GM12891 (cell line): ENCODE measurements around the gene CLRN2. TPM values are rescaled to one million over a fixed set of nuclear protein-coding genes. Genes with fewer than 3 reads are reported as not detected.

ENCODE experiments used
- DNase-seq: peaks from one replicate; pipeline ENCODE4 v3.0.0; 2011; ENCODE audit warnings: low spot score; ENCODE audit not compliant: insufficient read length
- FAIRE-seq: peaks from 2 replicates; lab custom pipeline; 2011; peaks lifted over from hg19 to GRCh38; lab: Jason Lieb, UNC
- PAX5 ChIP-seq: IDR thresholded peaks from 2 replicates; pipeline ENCODE4 v1.6.1; 2011; ENCODE audit warnings: low read length, moderate library complexity, mild to moderate bottlenecking; ENCODE audit not compliant: insufficient read depth, severe bottlenecking
- POLR2A ChIP-seq: IDR thresholded peaks from 2 replicates; pipeline ENCODE4 v1.6.1; 2011; ENCODE audit warnings: low read depth, low read length, control low read depth
- POLR2AphosphoS5 ChIP-seq: IDR thresholded peaks from 2 replicates; pipeline ENCODE4 v1.6.1; 2011; ENCODE audit warnings: low read depth, low read length, control low read depth
- POU2F2 ChIP-seq: IDR thresholded peaks from 2 replicates; pipeline ENCODE4 v1.6.1; 2011; ENCODE audit warnings: low read depth, mild to moderate bottlenecking, control low read depth, low read length, moderate library complexity
- SPI1 ChIP-seq: IDR thresholded peaks from 2 replicates; pipeline ENCODE4 v1.6.1; 2011; ENCODE audit warnings: low read depth, low read length, control low read depth
- TAF1 ChIP-seq: IDR thresholded peaks from 2 replicates; pipeline ENCODE4 v1.6.1; 2011; ENCODE audit warnings: low read depth, low read length, control low read depth
- polyA plus RNA-seq: library from polyadenylated mRNA; unstranded; fragments of >200 nt; gene quantifications from one replicate; pipeline ENCODE4 v1.2.1, GENCODE V29; 2012; ENCODE audit warnings: low read depth, missing spikeins, inconsistent platforms; ENCODE audit not compliant: missing spikeins

Gene CLRN2, protein sequence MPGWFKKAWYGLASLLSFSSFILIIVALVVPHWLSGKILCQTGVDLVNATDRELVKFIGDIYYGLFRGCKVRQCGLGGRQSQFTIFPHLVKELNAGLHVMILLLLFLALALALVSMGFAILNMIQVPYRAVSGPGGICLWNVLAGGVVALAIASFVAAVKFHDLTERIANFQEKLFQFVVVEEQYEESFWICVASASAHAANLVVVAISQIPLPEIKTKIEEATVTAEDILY
- polyA plus RNA-seq, result not detected

DNA sequence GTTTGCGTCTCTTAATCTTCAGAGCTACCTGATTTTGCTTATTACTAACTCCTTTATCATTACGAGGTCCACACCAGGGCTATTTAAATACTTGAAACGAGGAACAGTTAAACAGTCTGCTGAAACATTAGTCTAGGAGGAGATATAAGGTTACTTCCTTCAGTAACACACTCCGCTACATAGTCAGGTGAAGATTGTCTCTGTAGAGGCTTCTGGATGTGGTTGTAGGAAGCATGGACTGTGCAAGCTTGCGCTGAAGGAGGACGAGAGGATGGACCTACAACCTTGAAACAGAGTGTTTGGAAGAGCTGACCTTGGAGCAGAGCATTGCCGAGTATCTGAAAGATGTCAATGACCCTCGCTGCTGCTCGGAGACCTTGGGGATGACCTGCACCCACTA, at the start of gene CLRN2:
Gene CLRN2, plus strand, starts transcription at position 301 of the 400 bp plus-strand sequence. CDS start 102 bp downstream, outside the sequence.
- DNase-seq, result no peak
- TF ChIP-seq SPI1 (no peak), PAX5 (no peak), TAF1 (no peak), POLR2A (no peak), POU2F2 (no peak), POLR2AphosphoS5 (no peak)
- no peak for FAIRE-seq

DNA sequence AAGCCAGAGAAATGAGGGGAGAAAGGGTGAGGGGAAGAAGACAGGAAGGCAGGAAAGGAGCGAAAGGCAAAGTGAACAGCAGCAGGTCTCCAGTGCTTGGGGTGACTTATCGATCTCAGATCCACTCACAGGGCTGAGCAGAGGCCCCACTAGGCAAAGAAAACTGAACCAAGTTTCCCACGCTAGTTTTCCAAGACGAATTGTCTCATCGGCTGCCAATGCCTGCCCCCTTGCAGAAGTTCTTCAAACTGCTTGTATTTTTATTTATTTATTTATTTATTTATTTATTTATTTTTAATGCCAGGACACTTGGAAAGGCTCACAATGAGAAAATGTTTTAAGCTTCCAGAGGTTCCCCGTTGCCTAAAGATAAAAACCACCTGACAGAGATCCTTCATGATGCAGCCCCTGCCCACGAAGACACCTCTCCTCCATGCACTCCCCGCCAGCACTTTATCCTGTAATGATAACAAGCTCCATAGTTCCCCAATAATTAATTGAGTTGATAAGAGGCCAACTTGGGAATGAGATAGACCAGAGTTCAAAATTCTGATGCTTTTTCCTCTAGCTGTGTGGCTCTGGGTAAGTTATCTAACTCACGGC, 46.2 kb upstream of the CLRN2 start:
- FAIRE-seq, result no peak
- no peak for DNase-seq
- no peak for TF ChIP-seq POLR2A
- TF ChIP-seq POLR2AphosphoS5, result no peak
- TF ChIP-seq SPI1, result no peak
- TF ChIP-seq TAF1, result no peak
- TF ChIP-seq POU2F2, result no peak
- no peak for TF ChIP-seq PAX5

DNA sequence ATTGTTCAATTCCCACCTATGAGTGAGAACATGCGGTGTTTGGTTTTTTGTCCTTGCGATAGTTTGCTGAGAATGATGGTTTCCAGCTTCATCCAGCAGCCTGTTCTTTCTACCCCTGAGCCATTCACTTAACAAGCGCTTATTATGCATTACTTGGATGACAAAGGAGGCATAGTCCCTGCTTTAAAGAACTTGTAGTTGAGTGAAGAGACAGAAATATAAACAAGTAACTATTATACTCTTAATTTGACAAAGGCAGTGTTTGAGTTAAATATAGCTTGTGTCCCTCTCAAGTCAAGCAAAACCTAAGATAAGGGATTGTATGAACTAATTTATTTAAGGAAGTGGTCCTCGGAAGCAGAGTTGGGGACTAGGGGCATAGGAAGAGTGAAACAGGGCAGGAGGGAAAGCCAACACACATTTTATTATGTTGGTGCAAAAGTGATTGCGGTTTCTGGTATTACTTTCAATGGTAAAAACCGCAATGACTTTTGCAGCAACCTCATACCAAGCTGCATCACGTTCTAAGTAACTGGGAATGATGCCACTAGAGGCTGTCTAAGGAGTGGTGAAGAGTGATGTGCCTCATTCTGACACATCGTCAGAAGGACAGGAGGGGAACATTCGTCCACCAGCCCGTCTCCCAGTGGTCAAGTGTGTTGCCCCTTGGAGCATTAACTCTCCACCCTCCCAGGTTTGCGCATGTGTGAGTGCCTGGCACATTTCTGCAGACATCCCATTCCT, 44.9 kb upstream of the CLRN2 start:
- FAIRE-seq (no peak), DNase-seq (no peak)
- no peak for TF ChIP-seq POLR2AphosphoS5
- no peak for TF ChIP-seq SPI1
- TF ChIP-seq POLR2A, result no peak
- no peak for TF ChIP-seq PAX5
- TF ChIP-seq POU2F2, result no peak
- no peak for TF ChIP-seq TAF1

DNA sequence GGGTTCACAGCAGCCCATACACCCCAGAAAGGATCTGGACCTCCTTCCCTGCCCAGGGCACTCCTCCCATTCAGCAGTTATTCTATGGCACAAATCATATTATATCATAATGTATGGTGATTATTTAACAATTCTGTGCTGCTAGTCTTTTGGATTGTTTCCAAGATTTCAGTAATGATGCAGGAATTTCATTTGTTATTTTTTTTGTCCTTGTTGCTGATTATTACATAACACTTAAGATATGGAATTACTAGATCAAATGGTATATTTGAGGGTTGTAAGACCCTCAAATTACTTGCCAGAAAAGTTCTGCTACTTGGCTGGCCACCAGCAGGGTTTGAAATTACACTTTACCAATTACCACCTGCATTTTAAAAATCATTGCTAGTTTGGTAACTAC, 39.5 kb upstream of the CLRN2 start:
- DNase-seq, result no peak
- no peak for FAIRE-seq

DNA sequence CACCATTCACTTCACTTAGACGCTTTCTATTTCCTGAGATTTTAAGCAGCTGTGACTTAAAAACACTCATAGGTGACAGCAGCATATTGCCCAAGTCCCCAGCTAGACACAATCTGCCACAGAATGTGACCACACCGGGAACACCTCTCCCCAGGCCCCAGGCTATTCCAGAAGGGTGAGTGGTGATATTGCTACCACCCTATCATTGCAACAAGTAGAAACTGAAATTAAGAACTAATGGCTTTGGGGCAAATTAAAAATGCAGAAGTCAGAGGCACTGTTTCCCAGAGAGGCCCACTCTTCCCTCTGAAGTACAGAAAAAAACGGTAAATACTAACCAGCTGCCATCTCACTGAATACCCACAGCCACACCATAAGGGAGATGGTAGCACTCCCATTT, 38.1 kb upstream of the CLRN2 start:
- TF ChIP-seq PAX5, result no peak
- TF ChIP-seq POU2F2, result no peak
- TF ChIP-seq POLR2AphosphoS5, result no peak
- no peak for TF ChIP-seq POLR2A
- no peak for TF ChIP-seq TAF1
- TF ChIP-seq SPI1, result no peak
- DNase-seq (no peak), FAIRE-seq (no peak)

More for the DNA sequence above, 39.5 kb upstream of the CLRN2 start:
- TF ChIP-seq POU2F2 (no peak), PAX5 (no peak), POLR2AphosphoS5 (no peak), SPI1 (no peak), TAF1 (no peak), POLR2A (no peak)

DNA sequence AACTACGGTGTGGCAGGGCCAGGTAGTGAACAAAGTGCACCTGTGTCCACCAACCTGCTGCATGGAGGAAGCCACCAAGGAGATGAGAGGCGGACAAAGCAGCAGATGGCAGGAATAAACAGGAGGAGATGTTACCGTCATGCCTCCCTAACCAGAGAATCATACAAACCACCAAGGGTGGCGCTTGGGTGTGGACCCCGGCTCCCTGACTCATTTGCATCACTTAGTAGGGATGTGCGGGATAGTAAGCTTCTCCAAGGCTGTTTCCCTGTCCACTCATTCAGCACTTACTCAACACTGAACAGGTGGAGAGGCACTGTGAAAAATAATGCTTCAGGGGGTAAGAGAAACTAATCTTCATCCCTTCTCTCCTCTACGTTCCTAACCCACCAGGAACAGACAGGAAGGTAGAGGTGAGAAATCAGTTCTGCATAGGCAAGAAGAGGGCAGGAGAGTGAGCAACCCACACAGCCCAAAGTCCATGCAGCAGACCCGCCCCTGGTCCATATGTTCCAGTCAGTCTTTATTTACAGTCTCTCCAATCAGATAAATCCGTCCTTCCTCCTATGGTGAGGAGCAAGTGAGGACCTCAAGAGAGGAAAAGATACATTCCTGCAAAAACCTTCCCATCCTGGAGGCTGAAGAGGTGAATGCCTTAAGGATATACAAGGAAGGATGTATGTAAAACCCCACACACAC, 37.0 kb upstream of the CLRN2 start:
- TF ChIP-seq SPI1, result no peak
- DNase-seq (no peak), FAIRE-seq (no peak)

DNA sequence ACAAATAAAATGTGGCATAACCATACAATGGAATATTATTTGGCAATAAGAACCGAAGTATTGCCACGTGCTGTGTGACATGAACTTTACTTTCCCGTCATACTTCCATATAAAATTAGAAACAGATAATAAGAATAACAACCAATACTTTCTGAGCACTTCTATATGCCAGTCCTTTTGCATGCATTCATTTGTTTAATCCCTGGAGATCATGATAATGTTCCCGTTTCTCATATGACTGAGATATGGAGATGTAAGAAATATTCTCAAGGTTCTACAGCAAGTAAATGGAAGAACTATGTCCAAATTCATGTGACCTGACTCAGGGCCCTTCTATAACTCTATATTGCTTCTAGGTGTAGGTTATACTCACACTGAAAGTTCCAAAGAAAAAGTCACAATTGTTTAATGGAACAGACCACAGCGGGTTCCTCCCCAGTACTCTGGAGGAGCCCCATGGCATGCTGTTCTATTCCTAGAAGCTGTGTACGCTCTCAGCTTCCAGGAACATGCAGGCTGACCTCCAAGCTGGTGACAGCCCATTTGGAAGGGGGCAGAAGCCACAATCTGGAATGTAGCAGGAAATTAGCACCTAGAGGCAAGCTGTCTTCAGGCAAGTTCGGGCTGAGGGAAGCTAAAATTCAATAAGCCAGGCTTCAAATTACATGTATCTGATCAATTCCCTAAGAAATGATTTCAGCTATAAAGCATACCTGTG, 34.6 kb upstream of the CLRN2 start:
- no peak for TF ChIP-seq TAF1
- no peak for TF ChIP-seq POLR2AphosphoS5
- no peak for TF ChIP-seq POLR2A
- no peak for TF ChIP-seq PAX5
- no peak for TF ChIP-seq SPI1
- no peak for TF ChIP-seq POU2F2
- FAIRE-seq, result no peak

DNA sequence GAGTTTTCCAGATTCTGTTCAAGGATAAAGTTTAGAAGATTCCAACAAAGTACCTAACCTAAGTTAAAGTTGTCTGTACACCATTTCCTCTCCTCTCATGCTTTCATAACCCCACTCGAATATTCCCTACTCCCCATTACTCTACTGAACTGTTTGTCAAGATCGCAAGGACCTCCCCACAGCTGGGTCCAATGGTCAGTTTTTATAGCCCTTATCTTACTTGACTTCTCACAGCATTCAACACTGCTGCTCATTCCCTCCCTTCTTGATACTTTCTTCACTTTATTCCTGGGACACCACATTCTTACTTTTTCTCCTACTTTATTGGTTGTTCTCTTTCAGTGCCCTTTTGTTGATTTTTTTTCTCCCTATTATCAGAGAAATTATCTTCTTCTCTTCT, 34.0 kb upstream of the CLRN2 start:
- FAIRE-seq (no peak), DNase-seq (no peak)
- TF ChIP-seq POU2F2 (no peak), PAX5 (no peak), TAF1 (no peak), POLR2AphosphoS5 (no peak), POLR2A (no peak), SPI1 (no peak)

More for the DNA sequence above, 34.6 kb upstream of the CLRN2 start:
- no peak for DNase-seq

DNA sequence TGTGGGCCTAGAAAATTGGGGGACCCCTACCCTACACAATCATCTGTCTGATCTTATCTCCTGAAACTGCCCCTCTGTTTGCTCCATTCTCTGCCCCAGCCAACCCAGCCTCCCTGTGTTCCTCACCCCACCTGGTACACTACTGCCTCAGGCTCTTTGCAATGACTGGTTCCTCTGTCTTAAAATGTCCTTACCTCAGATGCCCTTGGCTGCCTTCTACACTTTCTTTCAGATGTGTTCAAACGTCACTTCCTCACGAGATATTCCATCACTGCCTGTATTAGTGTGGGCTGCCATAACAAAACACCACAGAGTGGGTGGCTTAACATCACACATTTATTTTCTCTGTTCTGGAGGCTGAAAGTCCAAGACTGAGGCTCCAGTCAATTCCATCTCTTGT, 32.2 kb upstream of the CLRN2 start:
- no peak for FAIRE-seq
- DNase-seq, result no peak
- no peak for TF ChIP-seq POLR2A
- no peak for TF ChIP-seq POLR2AphosphoS5
- no peak for TF ChIP-seq TAF1
- TF ChIP-seq SPI1, result no peak
- no peak for TF ChIP-seq PAX5
